H9 (cell line): ENCODE results near the gene LARP7. TPM values are rescaled to one million over a fixed set of nuclear protein-coding genes. Genes with fewer than 3 reads are reported as not detected.
A peak's percentile ranks its signal among the peaks of the same experiment; 100 is the strongest.

Experiments used
- DNase-seq: peaks from one replicate; pipeline ENCODE4 v3.0.0-alpha.2; 2017
- H2AFZ ChIP-seq: one replicate; pipeline ENCODE4 v1.6.1; 2013; ENCODE audit warnings: mild to moderate bottlenecking, low read length, control low read depth, moderate library complexity
- H2AK5ac ChIP-seq: 2 replicates; pipeline ENCODE4 v1.6.1; 2013; ENCODE audit warnings: low read length, control low read depth, mixed read lengths; ENCODE audit not compliant: insufficient read length
- H2BK120ac ChIP-seq: one replicate; pipeline ENCODE4 v1.6.1; 2013; ENCODE audit warnings: low read depth, mild to moderate bottlenecking, low read length, control low read depth, inconsistent platforms; ENCODE audit not compliant: poor library complexity, severe bottlenecking
- H2BK12ac ChIP-seq: 2 replicates; pipeline ENCODE4 v1.6.1; 2013; ENCODE audit warnings: low read length, control low read depth, mixed read lengths, low read depth; ENCODE audit not compliant: insufficient read length
- H2BK15ac ChIP-seq: 2 replicates; pipeline ENCODE4 v1.6.1; 2013; ENCODE audit warnings: low read depth, low read length, control low read depth
- H2BK20ac ChIP-seq: one replicate; pipeline ENCODE4 v1.6.1; 2013; ENCODE audit warnings: low read depth, mild to moderate bottlenecking, low read length, control low read depth, inconsistent platforms; ENCODE audit not compliant: poor library complexity, severe bottlenecking
- H2BK5ac ChIP-seq: 2 replicates; pipeline ENCODE4 v1.6.1; 2013; ENCODE audit warnings: low read length, control low read depth, mixed read lengths; ENCODE audit not compliant: insufficient read length
- H3K14ac ChIP-seq: 2 replicates; pipeline ENCODE4 v1.6.1; 2013; ENCODE audit warnings: low read length, control low read depth; ENCODE audit not compliant: insufficient read depth
- H3K18ac ChIP-seq: 2 replicates; pipeline ENCODE4 v1.6.1; 2013; ENCODE audit warnings: low read depth, mild to moderate bottlenecking, mixed read lengths, low read length, control low read depth; ENCODE audit not compliant: insufficient read length
- H3K23ac ChIP-seq: 2 replicates; pipeline ENCODE4 v1.6.1; 2013; ENCODE audit warnings: low read length, control low read depth, mixed read lengths, low read depth; ENCODE audit not compliant: insufficient read length
- H3K23me2 ChIP-seq: 2 replicates; pipeline ENCODE4 v1.6.1; 2013; ENCODE audit warnings: low read depth, mild to moderate bottlenecking, mixed read lengths, low read length, control low read depth; ENCODE audit not compliant: insufficient read length, poor library complexity, severe bottlenecking
- H3K27ac ChIP-seq: 2 replicates; pipeline ENCODE4 v1.5.1; 2013; ENCODE audit warnings: low read length, control low read depth, mixed read lengths, low read depth; ENCODE audit not compliant: insufficient read length
- H3K27me3 ChIP-seq: 2 replicates; pipeline ENCODE4 v1.6.1; 2013; ENCODE audit warnings: low read length, control low read depth, inconsistent platforms; ENCODE audit not compliant: insufficient read depth
- H3K4ac ChIP-seq: 2 replicates; pipeline ENCODE4 v1.6.1; 2013; ENCODE audit warnings: low read depth, mild to moderate bottlenecking, control low read depth, inconsistent platforms, low read length, moderate library complexity
- H3K4me1 ChIP-seq: 2 replicates; pipeline ENCODE4 v1.6.1; 2013; ENCODE audit warnings: low read length, control low read depth, inconsistent platforms; ENCODE audit not compliant: insufficient read depth
- H3K4me2 ChIP-seq: 2 replicates; pipeline ENCODE4 v1.6.1; 2013; ENCODE audit warnings: low read length, control low read depth, mixed read lengths; ENCODE audit not compliant: insufficient read length, insufficient read depth
- H3K56ac ChIP-seq: 2 replicates; pipeline ENCODE4 v1.6.1; 2013; ENCODE audit warnings: low read depth, mild to moderate bottlenecking, mixed read lengths, low read length, control low read depth; ENCODE audit not compliant: insufficient read length
- H3K79me1 ChIP-seq: 2 replicates; pipeline ENCODE4 v1.6.1; 2013; ENCODE audit warnings: low read depth, mild to moderate bottlenecking, moderate library complexity, low read length, control low read depth, inconsistent platforms; ENCODE audit not compliant: insufficient read depth, poor library complexity, severe bottlenecking
- H3K79me2 ChIP-seq: 2 replicates; pipeline ENCODE4 v1.6.1; 2013; ENCODE audit warnings: low read length, control low read depth, inconsistent platforms; ENCODE audit not compliant: insufficient read depth
- H3K9ac ChIP-seq: 2 replicates; pipeline ENCODE4 v1.6.1; 2013; ENCODE audit warnings: low read length, control low read depth, mixed read lengths; ENCODE audit not compliant: insufficient read length; ENCODE audit errors: extremely low read depth
- H3K9me3 ChIP-seq: one replicate; pipeline ENCODE4 v1.6.1; 2013; ENCODE audit warnings: low read depth, low read length, inconsistent platforms; ENCODE audit not compliant: control insufficient read depth
- H3T11ph ChIP-seq: one replicate; pipeline ENCODE4 v1.6.1; 2013; ENCODE audit warnings: mild to moderate bottlenecking, low read length, control low read depth, inconsistent platforms
- H4K20me1 ChIP-seq: one replicate; pipeline ENCODE4 v1.6.1; 2013; ENCODE audit not compliant: control insufficient read depth, insufficient read length, insufficient read depth
- H4K5ac ChIP-seq: 2 replicates; pipeline ENCODE4 v1.6.1; 2013; ENCODE audit warnings: low read depth, mild to moderate bottlenecking, mixed read lengths, low read length, control low read depth; ENCODE audit not compliant: insufficient read length
- H4K8ac ChIP-seq: replicated peaks from 2 replicates; pipeline ENCODE4 v1.6.1; 2013; ENCODE audit warnings: low read length, control low read depth, mixed read lengths, low read depth; ENCODE audit not compliant: insufficient read length
- H4K91ac ChIP-seq: 2 replicates; pipeline ENCODE4 v1.6.1; 2013; ENCODE audit warnings: low read depth, mild to moderate bottlenecking, moderate library complexity, mixed read lengths, low read length, control low read depth; ENCODE audit not compliant: insufficient read length
- H3K27ac Mint-ChIP-seq, 3 experiments: 2 replicates in 2 of 3; 3 replicates in 1 of 3; pipeline ENCODE4 v1.8.0; 2020 to 2021; ENCODE audit warnings: mixed read lengths in 3 of 3, mild to moderate bottlenecking in 1 of 3, moderate library complexity in 1 of 3
- H3K27me3 Mint-ChIP-seq: 2 replicates; pipeline ENCODE4 v1.8.0; 2021; ENCODE audit warnings: low read depth, mild to moderate bottlenecking, moderate library complexity, mixed read lengths
- H3K36me3 Mint-ChIP-seq, 3 experiments: 2 replicates in 2 of 3; 3 replicates in 1 of 3; pipeline ENCODE4 v1.8.0; 2020 to 2021; ENCODE audit warnings: low read depth in 3 of 3, mixed read lengths in 3 of 3; ENCODE audit not compliant: insufficient read depth in 1 of 3
- H3K4me1 Mint-ChIP-seq, 2 experiments: 2 replicates each; pipeline ENCODE4 v1.8.0; 2020; ENCODE audit warnings: mixed read lengths in 2 of 2
- H3K4me3 Mint-ChIP-seq, 2 experiments: 2 replicates in 1 of 2; 3 replicates in 1 of 2; pipeline ENCODE4 v1.8.0; 2020 to 2021; ENCODE audit warnings: mild to moderate bottlenecking in 2 of 2, mixed read lengths in 2 of 2, moderate library complexity in 1 of 2
- H3K9me3 Mint-ChIP-seq, 2 experiments: 2 replicates in 1 of 2; 3 replicates in 1 of 2; pipeline ENCODE4 v1.8.0; 2020; ENCODE audit warnings: mild to moderate bottlenecking in 2 of 2, mixed read lengths in 2 of 2, moderate library complexity in 1 of 2
- CTCF ChIP-seq: fragments of 200-600 bp; sonication (generic); conservative IDR thresholded peaks from 3 replicates; pipeline ENCODE4 v1.8.0; 2021; ENCODE audit warnings: antibody characterized with exemption, mild to moderate bottlenecking
- WGBS: extraction: QIAGEN DNeasy Blood & Tissue Kit; methylation state at CpG from one replicate; pipeline ENCODE4 v1.1.7; 2013; ENCODE audit warnings: missing lambda C conversion rate, low lambda C conversion rate, mixed read lengths; ENCODE audit not compliant: insufficient read length; ENCODE audit errors: extremely low coverage; 5-methylcytosine and 5-hydroxymethylcytosine counted together
- total RNA-seq: library from RNA; stranded (reverse); gene quantifications from 2 replicates; pipeline ENCODE4 v1.2.1, GENCODE V29; 2021

Gene LARP7
- total RNA-seq, 1 experiment from 2014 or later: 37.0 TPM

GRCh38 chr4:112647785-112648184 lies 10.8 kb downstream of the LARP7 start:
- no peak for DNase-seq
- H3K27ac ChIP-seq: peak overlapping the region; percentile 100

More at GRCh38 chr4:112647785-112648184, 10.8 kb downstream of the LARP7 start:
- Histone ChIP-seq H3K23ac (no peak overlapping the region), H3K9ac (peak overlapping the region; percentile 99), H4K8ac (peak overlapping the region; percentile 89), H2BK15ac (no peak overlapping the region), H3K27me3 (no peaks in the 10 kb centered on the region), H3K4me1 (no peaks in the 10 kb centered on the region), H4K91ac (no peak overlapping the region), H2BK20ac (no peak overlapping the region), H4K5ac (peak overlapping the region; percentile 76), H3K18ac (no peak overlapping the region), H3K56ac (peak overlapping the region; percentile 99), H4K20me1 (no peaks in the 10 kb centered on the region), H3T11ph (no peak overlapping the region), H2AK5ac (no peak overlapping the region), H2BK120ac (no peak overlapping the region), H2BK5ac (peak overlapping the region; percentile 70), H2BK12ac (no peak overlapping the region), H3K23me2 (no peaks in the 10 kb centered on the region), H3K79me1 (no peaks in the 10 kb centered on the region), H3K4ac (no peak overlapping the region; the same call in 1 of the 2 replicates), H3K79me2 (no peaks in the 10 kb centered on the region; the same call in 1 of the 2 replicates), H3K9me3 (no peaks in the 10 kb centered on the region), H3K14ac (peak overlapping the region; percentile 33; the same call in 1 of the 2 replicates), H2AFZ (no peak overlapping the region), H3K4me2 (peak overlapping the region; percentile 61)
- WGBS: no CpG with 5 or more reads among the region's 3 CpGs
- peak overlapping the region; percentile 93 to 97 for H3K4me3 Mint-ChIP-seq
- peaks cover 30 to 41% (median 33%) of the 10 kb centered on the region in 3 experiments for H3K36me3 Mint-ChIP-seq
- no peak for TF ChIP-seq CTCF
- peaks cover 9% of the 10 kb centered on the region for H3K27me3 Mint-ChIP-seq
- H3K27ac Mint-ChIP-seq: peak overlapping the region; percentile 93 to 100 (median 99); a peak in 6 of 7 replicates
- peaks cover 30 to 38% of the 10 kb centered on the region in 2 experiments for H3K4me1 Mint-ChIP-seq
- H3K9me3 Mint-ChIP-seq: peaks cover 9 to 19% of the 10 kb centered on the region in 2 experiments; a peak in 4 of 5 replicates
